ENCODE results near the gene GOLPH3.
"Not testable (repeated sequence)": the region's sequence is repeated elsewhere in the genome, so short reads cannot be mapped to it uniquely, and the experiment has no call there.

The GOLPH3 gene

DNA sequence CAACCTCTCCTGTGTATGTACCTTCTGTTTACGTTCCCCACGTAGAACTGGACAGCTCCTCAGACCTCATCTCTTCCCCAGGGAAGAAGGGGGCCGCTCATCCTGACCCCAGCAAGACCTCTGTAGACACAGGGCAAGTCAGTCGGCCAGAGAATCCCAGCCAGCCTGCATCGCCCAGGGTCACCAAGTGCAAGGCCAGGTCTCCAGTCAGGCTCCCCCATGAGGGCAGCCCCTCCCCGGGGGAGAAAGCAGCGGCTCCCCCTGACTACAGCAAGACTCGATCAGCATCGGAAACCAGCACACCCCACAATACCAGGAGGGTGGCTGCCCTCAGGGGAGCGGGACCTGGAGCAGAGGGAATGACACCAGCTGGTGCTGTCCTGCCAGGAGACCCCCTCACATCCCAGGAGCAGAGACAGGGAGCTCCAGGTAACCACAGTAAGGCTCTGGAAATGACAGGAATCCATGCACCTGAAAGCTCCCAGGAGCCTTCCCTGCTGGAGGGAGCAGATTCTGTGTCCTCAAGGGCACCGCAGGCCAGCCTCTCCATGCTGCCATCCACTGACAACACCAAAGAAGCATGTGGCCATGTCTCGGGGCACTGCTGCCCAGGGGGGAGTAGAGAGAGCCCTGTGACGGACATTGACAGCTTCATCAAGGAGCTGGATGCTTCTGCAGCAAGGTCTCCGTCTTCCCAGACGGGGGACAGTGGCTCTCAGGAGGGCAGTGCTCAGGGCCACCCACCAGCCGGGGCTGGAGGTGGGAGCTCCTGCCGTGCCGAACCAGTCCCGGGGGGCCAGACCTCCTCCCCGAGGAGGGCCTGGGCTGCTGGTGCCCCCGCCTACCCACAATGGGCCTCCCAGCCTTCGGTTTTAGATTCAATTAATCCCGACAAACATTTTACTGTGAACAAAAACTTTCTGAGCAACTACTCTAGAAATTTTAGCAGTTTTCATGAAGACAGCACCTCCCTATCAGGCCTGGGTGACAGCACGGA lies 86.7 kb downstream of the GOLPH3 start:
- DNase-seq (ENCODE audit: low read depth): no peak

DNA sequence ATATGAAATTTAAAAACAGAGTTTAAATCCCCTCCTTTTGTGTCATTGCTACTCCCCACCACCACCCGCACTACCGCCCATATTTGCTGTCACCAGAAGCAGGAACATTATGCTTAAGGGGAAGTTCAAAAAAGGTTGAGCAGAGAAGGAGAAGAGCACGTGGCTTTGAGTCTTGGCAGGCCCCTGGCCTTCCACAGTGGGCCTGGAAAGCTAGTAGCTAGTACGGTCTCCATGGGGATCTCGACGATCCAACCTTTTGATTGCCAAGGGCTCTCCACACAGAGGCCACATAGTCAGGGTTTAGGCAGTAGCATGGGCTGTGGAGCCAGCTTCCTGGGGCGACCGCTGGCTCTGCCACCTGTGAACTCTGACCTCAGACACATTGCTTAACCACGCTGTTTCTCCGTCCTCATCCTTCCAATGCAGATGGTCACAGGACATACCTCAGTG lies 90.1 kb downstream of the GOLPH3 start:
- DNase-seq (ENCODE audit: low read depth): no peak
- H3K4me3 ChIP-seq (ENCODE audit: low read depth, low read length): no peak overlapping the region

More for the DNA sequence above, 86.7 kb downstream of the GOLPH3 start:
- no peak overlapping the region for H3K4me3 ChIP-seq (ENCODE audit: low read depth, low read length)

DNA sequence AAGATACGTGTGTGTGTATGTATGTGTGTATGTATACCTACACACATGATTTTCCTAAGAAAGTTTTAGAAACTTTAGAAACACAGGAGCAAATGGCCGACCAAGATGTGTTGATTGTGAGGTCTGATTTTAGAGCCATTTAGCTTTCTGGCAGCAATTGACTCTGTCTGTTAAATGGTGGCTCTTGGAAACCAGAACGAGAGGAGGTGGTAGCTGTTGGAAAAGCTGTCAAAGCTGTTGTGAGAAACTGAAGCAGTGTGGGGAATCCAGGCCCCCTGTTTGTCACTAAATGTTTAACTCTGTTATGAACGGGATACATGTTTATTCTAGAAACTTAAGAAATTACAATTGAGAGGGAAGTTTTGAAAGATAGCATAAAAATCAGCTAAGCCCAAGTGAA lies 91.4 kb downstream of the GOLPH3 start:
- DNase-seq (ENCODE audit: low read depth): no peak
- H3K4me3 ChIP-seq (ENCODE audit: low read depth, low read length): no peak overlapping the region

DNA sequence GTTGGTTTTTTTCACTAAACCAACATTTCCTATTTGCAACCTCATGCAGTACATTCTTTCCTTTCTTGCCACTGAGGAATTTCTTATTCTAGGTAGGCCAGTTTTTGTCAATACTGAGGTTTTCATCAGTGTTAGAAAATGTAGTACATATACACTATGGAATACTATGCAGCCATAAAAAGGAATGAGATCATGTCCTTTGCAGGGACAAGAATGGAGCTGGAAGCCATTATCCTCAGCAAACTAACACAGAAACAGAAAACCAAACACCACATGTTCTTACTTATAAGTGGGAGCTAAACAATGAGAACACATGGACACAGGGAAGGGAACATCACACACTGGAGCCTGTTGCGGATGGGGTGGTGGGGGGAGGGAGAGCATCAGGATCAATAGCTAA lies 93.6 kb downstream of the GOLPH3 start:
- not testable (repeated sequence) for DNase-seq (ENCODE audit: low read depth); H3K4me3 ChIP-seq (ENCODE audit: low read depth, low read length)

DNA sequence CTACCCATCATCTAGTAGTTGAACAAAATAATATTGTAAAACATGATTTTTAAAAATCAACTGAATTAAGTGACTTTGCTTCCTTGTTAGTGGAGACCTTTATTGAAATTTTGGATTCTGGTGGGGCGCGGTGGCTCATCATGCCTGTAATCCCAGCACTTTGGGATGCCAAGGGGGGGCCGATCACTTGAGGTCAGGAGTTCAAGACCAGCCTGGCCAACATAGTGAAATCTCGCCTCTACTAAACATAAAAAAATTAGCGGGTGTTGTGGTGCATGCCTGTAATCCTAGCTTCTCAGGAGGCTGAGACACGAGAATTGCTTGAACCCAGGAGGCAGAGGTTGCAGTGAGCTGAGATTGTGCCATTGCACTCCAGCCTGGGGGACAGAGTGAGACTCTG lies 95.3 kb downstream of the GOLPH3 start:
- H3K4me3 ChIP-seq (ENCODE audit: low read depth, low read length): not testable (repeated sequence)

DNA sequence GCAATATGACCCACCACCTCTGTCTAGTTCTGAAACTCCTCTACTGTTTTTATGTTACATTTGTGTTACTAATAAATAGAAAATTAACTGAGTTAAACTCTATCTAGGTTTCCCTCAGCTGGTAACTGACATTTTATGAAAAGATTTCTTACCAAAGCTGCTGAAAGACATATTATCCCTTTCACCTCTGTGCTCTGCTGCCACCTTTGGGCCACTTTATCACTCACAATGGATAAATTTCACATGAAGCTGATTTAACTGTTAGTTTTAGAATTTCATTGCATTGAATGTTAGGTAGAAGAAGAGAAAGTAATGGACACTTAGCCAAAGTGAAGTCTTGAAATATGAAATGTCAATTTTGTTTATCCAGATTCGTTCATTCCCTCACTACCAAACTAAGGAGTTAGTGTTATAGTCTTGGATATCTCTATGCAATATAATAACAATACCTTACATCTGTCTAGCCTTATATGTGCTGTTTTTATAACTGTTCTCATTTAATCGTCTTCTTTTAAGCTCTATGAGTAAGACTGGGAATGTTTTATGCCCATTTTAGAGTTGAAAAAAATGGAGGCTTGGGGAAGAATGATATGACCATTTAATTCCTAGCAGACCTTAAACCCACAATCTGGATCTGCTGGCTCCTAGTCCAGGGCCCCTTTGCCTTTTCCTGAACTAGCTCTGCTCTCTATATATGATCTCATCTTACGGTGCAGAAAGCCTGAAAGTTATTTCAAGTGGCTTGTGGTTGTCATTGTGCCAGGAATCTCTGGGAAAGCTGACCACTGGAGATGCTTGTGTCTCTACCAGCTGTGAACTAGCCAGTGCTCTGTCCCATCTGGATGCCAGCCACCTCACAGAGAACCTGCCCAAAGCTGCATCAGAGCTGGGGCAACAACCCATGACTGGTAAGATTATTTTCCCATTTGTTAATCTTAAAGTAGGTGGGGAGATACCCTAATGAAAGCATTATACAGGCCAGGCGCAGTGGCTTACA lies 97.1 kb downstream of the GOLPH3 start:
- DNase-seq (ENCODE audit: low read depth): peak; percentile 51
- no peak overlapping the region for H3K4me3 ChIP-seq (ENCODE audit: low read depth, low read length)

More for the DNA sequence above, 95.3 kb downstream of the GOLPH3 start:
- DNase-seq (ENCODE audit: low read depth): not testable (repeated sequence)
